Erythroblast (primary cell): ENCODE measurements around the gene CACNA1A.
"Not testable (repeated sequence)": the region's sequence is repeated elsewhere in the genome, so short reads cannot be mapped to it uniquely, and the experiment has no call there.

Source experiments
- DNase-seq, 2 experiments: peaks; one replicate each; lab custom pipeline; 2025; lab: John Stamatoyannopoulos, UW
- GATA1 ChIP-seq: IDR thresholded peaks from 2 replicates; pipeline ENCODE4 v1.6.1; 2011; ENCODE audit warnings: low read depth, mild to moderate bottlenecking, control low read depth, low read length, moderate library complexity
- POLR2A ChIP-seq: IDR thresholded peaks from 2 replicates; pipeline ENCODE4 v1.6.1; 2011; ENCODE audit warnings: mild to moderate bottlenecking, low read length

Gene CACNA1A

DNA sequence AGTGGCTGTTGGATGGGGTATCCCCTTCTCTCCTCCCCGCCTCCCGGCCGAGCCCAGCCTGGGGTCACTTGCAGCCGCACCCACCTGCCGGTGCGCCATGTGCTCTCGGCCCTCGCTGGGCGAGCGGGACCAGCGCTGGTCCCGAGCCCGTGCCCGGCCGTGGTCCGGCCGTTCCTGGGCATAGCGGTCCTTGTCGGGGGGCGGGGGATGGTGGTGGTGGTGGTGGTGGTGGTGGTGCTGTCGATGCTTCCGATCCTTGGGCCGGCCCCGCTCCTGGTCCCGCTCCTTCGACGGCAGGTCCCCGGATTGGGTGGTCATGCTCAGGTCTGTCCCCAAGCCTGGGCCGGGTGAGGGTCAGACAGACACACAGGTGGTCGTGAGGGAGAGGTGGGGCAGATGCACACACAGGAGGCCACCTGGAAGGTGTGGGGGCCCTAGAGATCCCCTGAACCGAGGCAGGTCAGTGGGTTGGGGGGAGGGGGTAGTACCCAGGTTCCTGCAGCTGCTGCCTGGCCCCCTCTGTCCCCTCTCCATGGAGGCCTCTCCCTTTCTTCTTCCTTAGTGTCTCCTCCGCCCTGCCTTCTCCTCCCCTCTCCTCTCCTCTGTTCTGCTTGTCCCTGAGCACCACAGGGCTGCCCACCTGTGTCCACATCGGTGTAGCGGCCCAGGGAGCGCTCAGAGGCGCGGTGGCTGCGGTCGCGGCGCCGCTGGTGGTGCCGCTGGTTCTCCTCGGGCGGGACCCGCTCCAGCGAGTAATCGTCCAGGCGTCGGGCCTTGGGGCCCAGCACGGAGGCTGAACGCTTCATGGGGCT lies 297.4 kb downstream of the CACNA1A start:
- no peak for DNase-seq
- TF ChIP-seq GATA1 (no peak), POLR2A (no peak)

DNA sequence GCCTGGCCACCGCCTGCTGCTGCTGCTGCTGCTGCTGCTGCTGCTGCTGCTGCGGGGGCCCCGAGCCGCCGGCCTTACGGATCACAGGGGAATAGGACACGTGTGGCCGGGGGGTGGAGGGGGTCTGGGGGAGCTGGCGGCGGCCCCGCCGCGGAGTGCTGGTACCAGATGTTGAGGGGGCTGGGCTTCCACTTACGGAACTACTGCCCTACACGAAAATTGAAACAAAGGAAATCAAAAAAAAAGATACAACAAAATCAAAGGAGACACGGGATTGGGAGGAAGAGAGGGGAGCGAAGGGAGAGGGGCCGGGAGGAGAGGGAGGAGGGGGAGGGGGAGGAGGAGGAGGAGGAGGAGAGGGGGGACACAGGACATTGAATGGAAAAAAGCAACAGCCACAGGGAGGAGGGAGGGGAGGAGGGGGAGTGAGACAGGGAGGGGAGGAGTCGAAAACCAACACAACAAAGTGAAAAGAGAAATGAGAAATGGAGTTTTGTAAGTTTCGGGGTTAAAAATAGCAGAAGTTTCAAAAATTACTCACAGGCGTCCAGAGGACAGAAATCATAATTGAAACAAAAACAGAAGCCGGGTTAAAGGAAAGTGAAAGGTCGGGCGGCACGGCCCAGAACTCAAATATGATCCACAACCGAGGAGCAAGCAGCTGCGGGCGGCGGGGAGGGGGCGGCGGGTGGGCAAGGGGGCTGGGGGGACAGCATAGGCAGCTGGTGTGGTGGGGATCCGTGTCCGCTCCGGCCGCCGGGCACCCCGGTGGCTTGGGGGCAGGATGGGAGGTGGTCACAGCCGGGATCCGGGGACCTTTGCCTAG lies 298.2 kb downstream of the CACNA1A start:
- no peak for TF ChIP-seq GATA1
- no peak for TF ChIP-seq POLR2A
- no peak for DNase-seq

DNA sequence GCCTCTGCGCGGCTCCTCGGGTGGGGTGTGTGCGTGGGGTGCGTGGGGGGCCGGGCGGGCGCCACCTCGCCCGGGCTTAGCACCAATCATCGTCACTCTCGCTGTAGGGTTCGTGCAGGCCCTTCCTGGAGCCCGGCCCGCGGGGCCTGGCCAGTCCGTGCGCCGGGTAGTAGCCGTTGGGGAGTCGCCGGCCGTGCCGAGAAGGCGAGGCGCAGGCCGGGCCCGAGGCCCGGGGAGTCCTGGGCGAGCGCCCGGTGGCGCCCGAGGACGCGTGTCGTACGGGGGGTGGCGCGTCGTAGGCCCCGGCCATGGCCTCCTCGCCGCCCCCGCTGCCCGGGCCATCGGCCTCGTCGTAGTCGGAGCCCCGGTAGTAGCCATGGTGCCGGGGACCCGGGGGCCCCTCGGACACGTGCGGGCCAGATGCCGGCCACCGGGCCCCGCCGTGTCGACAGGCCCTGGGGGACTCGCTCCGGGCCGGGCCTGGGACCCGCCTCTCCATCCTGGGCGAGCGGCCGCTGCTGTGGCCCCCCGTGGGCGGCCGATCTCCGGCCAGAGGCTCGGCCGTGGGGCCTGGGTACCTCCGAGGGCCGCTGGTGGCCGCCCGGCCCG lies 298.9 kb downstream of the CACNA1A start:
- DNase-seq: no peak
- TF ChIP-seq POLR2A (no peak), GATA1 (no peak)

DNA sequence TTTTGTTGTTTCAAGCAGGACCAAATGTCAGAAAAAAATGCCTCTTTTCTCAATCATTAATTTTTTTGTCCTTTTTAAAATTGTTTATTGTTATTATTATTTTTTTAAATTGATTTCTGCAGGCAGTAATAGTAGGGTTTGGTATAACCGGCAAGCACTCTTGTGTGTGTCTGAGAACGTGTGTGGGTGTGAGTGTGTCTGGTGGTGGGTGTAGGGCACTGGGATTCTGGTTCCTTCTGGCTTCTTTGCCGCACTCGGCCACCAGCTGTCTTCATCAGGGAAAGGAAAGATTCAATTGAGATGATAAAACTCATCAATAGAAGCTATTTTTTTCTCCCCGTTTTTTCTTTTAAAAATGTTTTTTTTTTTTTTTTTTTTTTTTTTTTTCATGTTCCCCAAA lies 299.7 kb downstream of the CACNA1A start:
- TF ChIP-seq POLR2A (no peak), GATA1 (no peak)
- DNase-seq: no peak

DNA sequence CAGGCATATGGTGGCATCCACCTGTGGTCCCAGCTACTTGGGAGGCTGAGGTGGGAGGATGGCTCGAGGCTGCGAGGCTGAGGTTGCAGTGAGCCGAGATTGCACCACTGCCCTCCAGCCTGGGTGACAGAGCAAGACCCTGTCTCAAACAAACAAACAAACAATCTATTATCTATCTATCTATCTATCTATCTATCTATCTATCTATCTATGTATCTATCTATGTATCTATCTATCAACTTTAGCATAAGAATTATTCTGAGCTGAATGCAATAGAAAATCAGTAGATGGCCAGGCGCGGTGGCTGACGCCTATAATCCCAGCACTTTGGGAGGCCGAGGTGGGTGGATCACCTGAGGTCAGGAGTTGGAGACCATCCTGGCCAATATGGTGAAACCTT lies 304.2 kb downstream of the CACNA1A start:
- not testable (repeated sequence) for DNase-seq

DNA sequence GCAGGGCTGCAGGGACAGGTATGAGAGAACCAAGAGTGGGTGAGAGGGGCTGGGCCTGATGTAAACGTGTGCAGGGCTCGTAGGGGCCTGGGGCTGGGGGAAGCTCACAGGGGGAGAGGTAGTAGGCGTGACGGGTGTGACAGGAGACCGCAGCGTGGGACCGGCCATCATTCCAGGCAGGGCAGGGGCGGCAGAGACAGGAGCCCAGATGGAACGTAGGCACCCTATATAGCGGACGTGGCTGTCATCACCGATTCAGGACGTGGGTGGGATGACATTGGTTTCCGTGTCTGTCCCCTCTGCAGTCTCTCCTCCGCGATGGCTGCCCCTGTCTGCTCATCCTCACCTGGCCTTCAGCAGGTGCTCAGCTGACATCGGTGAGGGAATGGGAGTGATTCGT lies 307.6 kb downstream of the CACNA1A start:
- TF ChIP-seq GATA1: no peak
- no peak for TF ChIP-seq POLR2A
- no peak for DNase-seq

DNA sequence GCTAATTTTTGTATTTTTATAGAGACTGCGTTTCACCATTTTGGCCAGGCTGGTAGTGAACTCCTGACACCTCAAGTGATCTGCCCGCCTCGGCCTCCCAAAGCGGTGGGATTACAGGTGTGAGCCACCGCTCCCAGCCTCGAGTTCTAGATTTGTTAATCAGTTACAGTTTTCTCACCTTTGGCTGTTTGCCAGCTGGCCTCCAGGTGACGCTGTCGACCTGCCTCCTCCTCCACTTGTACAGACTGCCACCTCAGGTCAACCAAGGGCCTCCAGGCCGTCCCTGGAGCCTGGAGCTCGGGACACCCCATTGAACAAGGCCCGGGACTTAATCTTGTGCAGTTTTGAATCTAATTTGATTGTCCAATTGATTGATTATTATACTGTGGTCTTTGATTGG lies 310.6 kb downstream of the CACNA1A start:
- no peak for DNase-seq
- TF ChIP-seq GATA1: no peak
- TF ChIP-seq POLR2A: no peak

DNA sequence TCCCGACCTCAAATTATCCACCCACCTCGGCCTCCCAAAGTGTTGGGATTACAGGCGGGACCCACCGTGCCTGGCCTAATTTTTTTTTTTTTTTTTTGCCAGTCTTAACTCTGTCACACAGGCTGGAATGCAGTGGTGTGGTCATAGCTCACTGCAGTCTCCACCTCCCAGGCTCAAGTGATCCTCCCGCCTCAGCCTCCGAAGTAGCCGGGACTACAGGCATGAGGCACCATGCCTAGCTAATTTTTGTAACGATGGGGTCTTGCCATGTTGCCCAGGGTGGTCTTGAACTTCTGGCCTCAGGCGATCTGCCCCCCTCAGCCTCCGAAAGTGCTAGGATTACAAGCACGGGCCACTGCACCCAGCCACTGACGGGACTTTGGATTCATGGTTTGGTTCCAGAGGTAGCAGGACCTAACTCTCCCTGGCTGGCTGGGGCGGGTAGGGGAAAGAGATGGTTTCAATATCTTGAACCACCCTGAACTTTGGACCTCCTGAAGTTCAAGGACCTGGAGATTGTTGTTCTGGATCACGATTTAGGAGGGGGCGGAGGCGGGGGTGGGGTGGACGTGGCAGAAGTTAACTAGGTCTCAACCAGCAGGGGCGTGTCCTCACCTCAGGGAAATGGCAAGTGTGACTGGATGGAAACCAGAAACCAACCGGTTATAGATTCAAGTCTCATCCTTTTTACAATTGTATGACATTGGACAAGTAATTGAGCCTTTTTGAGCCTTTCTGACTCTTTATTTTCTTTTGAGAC lies 315.3 kb downstream of the CACNA1A start:
- TF ChIP-seq POLR2A (no peak), GATA1 (no peak)
- DNase-seq: no peak

DNA sequence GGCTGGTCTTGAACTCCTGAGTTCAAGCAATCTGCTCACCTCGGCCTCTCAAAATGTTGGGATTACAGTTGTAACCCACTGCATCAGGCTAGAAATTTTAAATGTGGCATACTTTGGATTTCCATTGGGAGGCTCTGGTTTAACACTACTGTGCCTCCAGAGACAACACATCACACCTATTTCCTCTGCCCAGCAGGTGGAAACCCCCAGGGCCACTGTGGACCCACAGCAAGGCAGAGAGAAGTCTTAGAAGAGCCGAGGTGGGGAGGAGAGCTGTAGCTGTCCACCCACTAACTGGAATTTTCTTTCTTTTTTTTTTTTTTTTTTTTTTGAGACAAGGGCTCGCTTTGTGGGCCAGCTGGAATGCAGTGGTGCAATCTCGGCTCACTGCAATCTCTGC lies 316.7 kb downstream of the CACNA1A start:
- TF ChIP-seq POLR2A (no peak), GATA1 (no peak)
- DNase-seq: no peak

DNA sequence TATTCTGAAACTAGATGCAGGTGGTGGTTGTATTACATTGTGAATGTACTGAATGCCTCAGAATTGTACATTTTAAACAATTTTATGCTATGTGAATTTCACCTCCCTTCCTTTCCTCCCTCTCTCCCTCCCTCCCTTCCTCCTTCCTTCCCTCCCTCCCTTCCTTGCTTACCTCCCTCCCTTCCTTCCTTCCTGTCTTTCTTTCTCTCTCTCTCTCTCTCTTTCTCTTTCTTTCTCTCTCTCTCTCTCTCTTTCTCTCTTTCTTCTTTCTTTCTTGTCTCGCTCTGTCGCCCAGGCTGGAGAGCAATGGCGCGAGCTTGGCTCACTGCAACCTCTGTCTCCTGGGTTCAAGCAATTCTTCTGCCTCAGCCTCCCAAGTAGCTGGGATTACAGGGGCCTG lies 318.9 kb downstream of the CACNA1A start:
- no peak for TF ChIP-seq GATA1
- TF ChIP-seq POLR2A: no peak
- no peak for DNase-seq

DNA sequence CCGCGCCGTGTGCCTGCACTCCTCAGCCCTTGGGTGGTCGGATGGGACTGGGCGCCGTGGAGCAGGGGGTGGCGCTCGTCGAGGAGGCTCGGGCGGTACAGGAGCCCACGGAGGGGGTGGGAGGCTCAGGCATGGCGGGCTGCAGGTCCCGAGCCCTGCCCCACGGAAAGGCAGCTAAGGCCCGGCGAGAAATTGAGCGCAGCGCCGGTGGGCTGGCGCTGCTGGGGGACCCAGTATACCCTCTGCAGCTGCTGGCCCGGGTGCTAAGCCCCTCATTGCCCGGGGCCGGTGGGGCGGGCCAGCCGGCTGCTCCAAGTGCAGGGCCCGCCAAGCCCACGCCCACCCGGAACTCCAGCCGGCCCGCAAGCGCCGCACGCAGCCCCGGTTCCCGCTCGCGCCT lies 319.6 kb downstream of the CACNA1A start:
- DNase-seq: not testable (repeated sequence)

DNA sequence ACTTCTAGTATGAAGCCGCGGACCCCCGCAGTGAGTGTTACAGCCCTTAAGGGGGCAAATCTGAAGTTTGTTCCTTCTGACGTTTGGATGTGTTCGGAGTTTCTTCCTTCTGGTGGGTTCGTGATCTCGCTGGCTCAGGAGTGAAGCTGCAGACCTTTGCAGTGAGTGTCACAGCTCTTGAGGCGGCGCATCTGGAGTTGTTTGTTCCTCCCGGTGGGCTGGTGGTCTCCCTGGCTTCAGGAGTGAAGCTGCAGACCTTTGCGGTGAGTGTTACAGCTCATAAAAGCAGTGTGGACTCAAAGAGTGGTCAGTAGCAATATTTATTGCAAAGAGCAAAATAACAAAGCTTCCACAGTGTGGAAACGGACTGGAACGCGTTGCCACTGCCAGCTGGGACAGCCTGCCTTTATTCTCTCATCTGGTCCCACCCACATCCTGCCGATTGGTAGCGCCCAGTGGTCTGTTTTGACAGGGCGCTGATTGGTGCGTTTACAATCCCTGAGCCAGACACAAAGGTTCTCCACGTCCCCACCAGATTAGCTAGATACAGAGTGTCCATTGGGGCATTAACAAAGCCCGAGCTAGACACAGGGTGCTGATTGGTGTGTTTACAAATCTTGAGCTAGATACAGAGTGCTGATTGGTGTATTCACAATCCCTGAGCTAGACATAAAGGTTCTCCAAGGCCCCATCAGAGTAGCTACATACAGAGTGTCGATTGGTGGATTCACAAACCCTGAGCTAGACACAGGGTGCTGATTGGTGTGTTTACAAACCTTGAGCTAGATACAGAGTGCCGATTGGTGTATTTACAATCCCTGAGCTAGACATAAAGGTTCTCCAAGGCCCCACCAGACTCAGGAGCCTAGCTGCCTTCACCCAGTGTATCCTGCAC lies 320.3 kb downstream of the CACNA1A start:
- DNase-seq: not testable (repeated sequence)

DNA sequence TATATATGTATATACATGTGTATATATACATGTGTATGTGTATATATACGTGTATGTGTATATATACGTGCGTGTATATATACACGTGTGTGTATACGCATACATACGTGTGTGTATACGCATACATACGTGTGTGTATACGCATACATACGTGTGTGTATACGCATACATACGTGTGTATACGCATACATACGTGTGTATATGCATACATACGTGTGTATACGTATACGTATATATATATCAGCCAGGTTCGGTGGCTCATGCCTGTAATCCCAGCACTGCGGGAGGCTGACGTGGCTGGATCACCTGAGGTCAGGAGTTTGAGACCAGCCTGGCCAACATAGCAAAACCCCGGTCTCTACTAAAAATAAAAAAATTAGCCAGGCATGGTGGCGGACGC lies 321.4 kb downstream of the CACNA1A start:
- not testable (repeated sequence) for DNase-seq
